ENCODE data around the gene DNAJC12. TPM values are rescaled to one million over a fixed set of nuclear protein-coding genes. Genes with fewer than 3 reads are reported as not detected.

DNAJC12 gene
- total RNA-seq, 1 donor from 2014 or later: 3.7 TPM

GRCh38 chr10:67793313-67793712 lies 44.7 kb downstream of the DNAJC12 start:
- Histone ChIP-seq H3K9ac (no peak overlapping the region), H3K4me1 (peaks cover 6% of the 10 kb centered on the region), H3K27me3 (no peaks in the 10 kb centered on the region), H3K4me2 (no peak overlapping the region), H3K79me2 (ENCODE audit: low read depth) (no peaks in the 10 kb centered on the region), H2AFZ (replicated peaks) (no peak overlapping the region), H3K9me3 (ENCODE audit: low read depth) (no peaks in the 10 kb centered on the region), H3K4me3 (no peak overlapping the region), H3K27ac (no peak overlapping the region), H4K20me1 (ENCODE audit: low read depth) (no peaks in the 10 kb centered on the region), H3F3A (ENCODE audit: low read depth) (no peaks in the 10 kb centered on the region), H3K36me3 (no peaks in the 10 kb centered on the region)
- Mint-ChIP-seq H3K27ac (no peak overlapping the region), H3K27me3 (ENCODE audit: insufficient read depth, low read depth) (no peaks in the 10 kb centered on the region), H3K9me3 (no peaks in the 10 kb centered on the region), H3K4me3 (no peak overlapping the region), H3K36me3 (no peaks in the 10 kb centered on the region), H3K4me1 (peaks cover 16% of the 10 kb centered on the region)
- no peak for DNase-seq (ENCODE audit: low spot score)
- no peak for TF ChIP-seq EZH2 (IDR thresholded peaks at IDR 0.05)
- TF ChIP-seq, protein P1, sequence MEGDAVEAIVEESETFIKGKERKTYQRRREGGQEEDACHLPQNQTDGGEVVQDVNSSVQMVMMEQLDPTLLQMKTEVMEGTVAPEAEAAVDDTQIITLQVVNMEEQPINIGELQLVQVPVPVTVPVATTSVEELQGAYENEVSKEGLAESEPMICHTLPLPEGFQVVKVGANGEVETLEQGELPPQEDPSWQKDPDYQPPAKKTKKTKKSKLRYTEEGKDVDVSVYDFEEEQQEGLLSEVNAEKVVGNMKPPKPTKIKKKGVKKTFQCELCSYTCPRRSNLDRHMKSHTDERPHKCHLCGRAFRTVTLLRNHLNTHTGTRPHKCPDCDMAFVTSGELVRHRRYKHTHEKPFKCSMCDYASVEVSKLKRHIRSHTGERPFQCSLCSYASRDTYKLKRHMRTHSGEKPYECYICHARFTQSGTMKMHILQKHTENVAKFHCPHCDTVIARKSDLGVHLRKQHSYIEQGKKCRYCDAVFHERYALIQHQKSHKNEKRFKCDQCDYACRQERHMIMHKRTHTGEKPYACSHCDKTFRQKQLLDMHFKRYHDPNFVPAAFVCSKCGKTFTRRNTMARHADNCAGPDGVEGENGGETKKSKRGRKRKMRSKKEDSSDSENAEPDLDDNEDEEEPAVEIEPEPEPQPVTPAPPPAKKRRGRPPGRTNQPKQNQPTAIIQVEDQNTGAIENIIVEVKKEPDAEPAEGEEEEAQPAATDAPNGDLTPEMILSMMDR (IDR thresholded peaks at IDR 0.05): no peak
- no peak for TF ChIP-seq EZH2phosphoT487 (IDR thresholded peaks at IDR 0.05)

DNA sequence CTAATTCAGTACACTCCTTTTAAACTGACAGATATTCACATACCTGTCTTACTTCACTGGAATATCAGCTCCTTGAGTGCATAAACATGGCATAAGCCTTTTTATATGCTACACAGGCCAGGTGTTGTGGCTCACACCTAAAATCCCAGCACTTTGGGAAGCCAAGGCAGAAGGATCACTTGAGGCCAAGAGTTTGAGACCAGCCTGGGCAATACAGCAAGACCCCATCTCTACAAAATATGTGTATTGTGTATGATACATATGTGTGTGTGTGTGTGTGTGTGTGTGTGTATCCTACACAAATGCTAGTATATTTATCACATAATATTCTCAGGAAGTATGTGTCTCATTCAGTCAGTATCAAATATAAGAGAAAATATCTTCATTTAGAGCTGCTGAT lies 45.3 kb downstream of the DNAJC12 start:
- Histone ChIP-seq H3K27me3 (no peaks in the 10 kb centered on the region), H3K36me3 (no peaks in the 10 kb centered on the region), H3K4me1 (peaks cover 6% of the 10 kb centered on the region), H3K79me2 (ENCODE audit: low read depth) (no peaks in the 10 kb centered on the region), H3K4me2 (no peak overlapping the region), H2AFZ (replicated peaks) (no peak overlapping the region), H3K27ac (no peak overlapping the region), H3K9ac (no peak overlapping the region), H3F3A (ENCODE audit: low read depth) (no peaks in the 10 kb centered on the region), H3K9me3 (ENCODE audit: low read depth) (no peaks in the 10 kb centered on the region), H3K4me3 (no peak overlapping the region), H4K20me1 (ENCODE audit: low read depth) (no peaks in the 10 kb centered on the region)
- no peak for DNase-seq (ENCODE audit: low spot score)
- peaks cover 16% of the 10 kb centered on the region for H3K4me1 Mint-ChIP-seq
- no peaks in the 10 kb centered on the region for H3K27me3 Mint-ChIP-seq (ENCODE audit: insufficient read depth, low read depth)
- no peaks in the 10 kb centered on the region for H3K36me3 Mint-ChIP-seq
- H3K9me3 Mint-ChIP-seq: no peaks in the 10 kb centered on the region
- no peak overlapping the region for H3K4me3 Mint-ChIP-seq
- TF ChIP-seq EZH2 (IDR thresholded peaks at IDR 0.05) (no peak), EZH2phosphoT487 (IDR thresholded peaks at IDR 0.05) (no peak)
- TF ChIP-seq, protein P1 (IDR thresholded peaks at IDR 0.05): no peak
- no peak overlapping the region for H3K27ac Mint-ChIP-seq

- Mint-ChIP-seq H3K4me1 (peaks cover 16% of the 10 kb centered on the region), H3K9me3 (no peaks in the 10 kb centered on the region), H3K27me3 (ENCODE audit: insufficient read depth, low read depth) (no peaks in the 10 kb centered on the region), H3K27ac (no peak overlapping the region), H3K36me3 (no peaks in the 10 kb centered on the region), H3K4me3 (no peak overlapping the region)
- TF ChIP-seq EZH2phosphoT487 (IDR thresholded peaks at IDR 0.05) (no peak), EZH2 (IDR thresholded peaks at IDR 0.05) (no peak)
- TF ChIP-seq, protein P1 (IDR thresholded peaks at IDR 0.05): no peak
- H3K27ac ChIP-seq: no peak overlapping the region
- H3K36me3 ChIP-seq: no peaks in the 10 kb centered on the region
- H3K4me3 ChIP-seq: no peak overlapping the region
- no peaks in the 10 kb centered on the region for H3F3A ChIP-seq (ENCODE audit: low read depth)
- H3K79me2 ChIP-seq (ENCODE audit: low read depth): no peaks in the 10 kb centered on the region
- no peaks in the 10 kb centered on the region for H3K27me3 ChIP-seq
- no peaks in the 10 kb centered on the region for H4K20me1 ChIP-seq (ENCODE audit: low read depth)
- DNase-seq (ENCODE audit: low spot score): no peak
- H3K4me2 ChIP-seq: no peak overlapping the region
- H3K4me1 ChIP-seq: peaks cover 6% of the 10 kb centered on the region
- H2AFZ ChIP-seq (replicated peaks): no peak overlapping the region
- H3K9me3 ChIP-seq (ENCODE audit: low read depth): no peaks in the 10 kb centered on the region
- H3K9ac ChIP-seq: no peak overlapping the region
These were observed 47.2 kb downstream of the DNAJC12 start for GRCh38 chr10:67790534-67791408.
